Measurements from ENCODE around the gene BPNT1. TPM values are rescaled to one million over a fixed set of nuclear protein-coding genes. Genes with fewer than 3 reads are reported as not detected.

The BPNT1 gene
- total and polyA plus RNA-seq, 2 of the 13 experiments (the other 11 are each of a cell fraction or from before 2014, with no cell fraction given), result 35.2 to 43.9 TPM

GRCh38 chr1:220046052-220046930 is 43.3 kb downstream of the BPNT1 start, which contains the start of gene EPRS1 (continued):
- TF ChIP-seq CREM (IDR thresholded peaks at IDR 0.05), result peak; percentile 73
- TF ChIP-seq CREM (CRISPR knock-in tag; IDR thresholded peaks at IDR 0.05), result peak; percentile 60; the same call in 1 of the 2 replicates
- TF ChIP-seq XBP1 (CRISPR knock-in tag; IDR thresholded peaks at IDR 0.05), result 0 out of 2 replicates have a peak, but pooled peaks have one; percentile 61
- TF ChIP-seq SNRNP70 (IDR thresholded peaks at IDR 0.05; ENCODE audit: low read depth, low read length), result no peak
- peak; percentile 79 for TF ChIP-seq SRY (CRISPR knock-in tag; IDR thresholded peaks at IDR 0.05)
- no peak for TF ChIP-seq ZFAT (CRISPR knock-in tag; conservative IDR thresholded peaks at IDR 0.05)
- TF ChIP-seq KDM4B (CRISPR knock-in tag; IDR thresholded peaks at IDR 0.05), result peak; percentile 64; the same call in 1 of the 2 replicates
- 0 out of 2 replicates have a peak, but pooled peaks have one; percentile 29 for TF ChIP-seq ARID3A (IDR thresholded peaks at IDR 0.05; ENCODE audit: low read depth, low read length)
- peak; percentile 83 for TF ChIP-seq YY1 (IDR thresholded peaks at IDR 0.05; ENCODE audit: insufficient read depth, insufficient replicate concordance, low read depth, low read length)
- TF ChIP-seq KDM3A (CRISPR knock-in tag; IDR thresholded peaks at IDR 0.05; ENCODE audit: low read depth), result peak; percentile 83; the same call in 1 of the 2 replicates
- TF ChIP-seq HOMEZ (CRISPR knock-in tag; IDR thresholded peaks at IDR 0.05; ENCODE audit: low read depth), result peak; percentile 94
- peak; percentile 95 for TF ChIP-seq TBX2 (CRISPR knock-in tag; IDR thresholded peaks at IDR 0.05; ENCODE audit: borderline replicate concordance)
- no peak for TF ChIP-seq GATA4 (IDR thresholded peaks at IDR 0.05; ENCODE audit: borderline replicate concordance, low read depth)
- TF ChIP-seq, protein P1, sequence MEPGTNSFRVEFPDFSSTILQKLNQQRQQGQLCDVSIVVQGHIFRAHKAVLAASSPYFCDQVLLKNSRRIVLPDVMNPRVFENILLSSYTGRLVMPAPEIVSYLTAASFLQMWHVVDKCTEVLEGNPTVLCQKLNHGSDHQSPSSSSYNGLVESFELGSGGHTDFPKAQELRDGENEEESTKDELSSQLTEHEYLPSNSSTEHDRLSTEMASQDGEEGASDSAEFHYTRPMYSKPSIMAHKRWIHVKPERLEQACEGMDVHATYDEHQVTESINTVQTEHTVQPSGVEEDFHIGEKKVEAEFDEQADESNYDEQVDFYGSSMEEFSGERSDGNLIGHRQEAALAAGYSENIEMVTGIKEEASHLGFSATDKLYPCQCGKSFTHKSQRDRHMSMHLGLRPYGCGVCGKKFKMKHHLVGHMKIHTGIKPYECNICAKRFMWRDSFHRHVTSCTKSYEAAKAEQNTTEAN (CRISPR knock-in tag; conservative IDR thresholded peaks at IDR 0.05), result peak; percentile 56; the same call in 1 of the 2 replicates
- TF ChIP-seq ZNF30 (CRISPR knock-in tag; IDR thresholded peaks at IDR 0.05), result no peak
- peak; percentile 68 for TF ChIP-seq ZNF121 (CRISPR knock-in tag; IDR thresholded peaks at IDR 0.05)
- TF ChIP-seq ZNF280D (CRISPR knock-in tag; IDR thresholded peaks at IDR 0.05), result 0 out of 2 replicates have a peak, but pooled peaks have one; percentile 18
- peak; percentile 94 for TF ChIP-seq ZNF605 (CRISPR knock-in tag; IDR thresholded peaks at IDR 0.05)

Data from HepG2 (cell line).